Loucy (cell line): ENCODE measurements around the gene CCDC60.

Experiments used
- H2AFZ ChIP-seq: fragments of 200-600 bp; sonication (generic); 2 replicates; pipeline ENCODE4 v1.6.0; 2016; ENCODE audit warnings: antibody characterized with exemption, mild to moderate bottlenecking, low read length, moderate library complexity
- H3F3A ChIP-seq: fragments of 200-600 bp; 2 replicates; pipeline ENCODE4 v1.6.0; 2016; ENCODE audit warnings: antibody characterized with exemption, low read depth, mild to moderate bottlenecking
- H3K27me3 ChIP-seq: fragments of 200-600 bp; sonication (generic); 2 replicates; pipeline ENCODE4 v1.6.1; 2014; ENCODE audit warnings: low read length, mild to moderate bottlenecking; ENCODE audit not compliant: insufficient read depth, poor library complexity, severe bottlenecking
- H3K36me3 ChIP-seq: fragments of 200-600 bp; sonication (generic); 2 replicates; pipeline ENCODE4 v1.6.1; 2016; ENCODE audit warnings: low read length; ENCODE audit not compliant: insufficient read depth
- H3K4me1 ChIP-seq: fragments of 200-600 bp; sonication (generic); 2 replicates; pipeline ENCODE4 v1.5.1; 2014; ENCODE audit warnings: low read length, mild to moderate bottlenecking; ENCODE audit not compliant: insufficient read depth, poor library complexity, severe bottlenecking
- H3K4me2 ChIP-seq: fragments of 200-600 bp; sonication (generic); 2 replicates; pipeline ENCODE4 v1.6.0; 2014; ENCODE audit warnings: antibody characterized with exemption, low read length, low read depth, mild to moderate bottlenecking; ENCODE audit not compliant: poor library complexity, severe bottlenecking
- H3K4me3 ChIP-seq: fragments of 200-600 bp; sonication (generic); 2 replicates; pipeline ENCODE4 v1.5.1; 2014; ENCODE audit warnings: low read length, mild to moderate bottlenecking, mixed read lengths; ENCODE audit not compliant: poor library complexity, severe bottlenecking
- H3K79me2 ChIP-seq: fragments of 200-600 bp; sonication (generic); 2 replicates; pipeline ENCODE4 v1.6.1; 2014; ENCODE audit warnings: low read length; ENCODE audit not compliant: insufficient read depth
- H3K9ac ChIP-seq: fragments of 200-600 bp; sonication (generic); 2 replicates; pipeline ENCODE4 v1.6.0; 2014; ENCODE audit warnings: mild to moderate bottlenecking, low read depth, low read length, moderate library complexity; ENCODE audit not compliant: poor library complexity, severe bottlenecking
- H3K9me2 ChIP-seq: fragments of 200-600 bp; sonication (generic); replicated peaks from 2 replicates; pipeline ENCODE4 v1.6.1; 2016; ENCODE audit warnings: low read depth, low read length, mixed read lengths
- H3K9me3 ChIP-seq: fragments of 200-600 bp; sonication (generic); 2 replicates; pipeline ENCODE4 v1.6.1; 2014; ENCODE audit warnings: mild to moderate bottlenecking, antibody characterized with exemption, low read length, low read depth; ENCODE audit not compliant: insufficient read depth
- H4K20me1 ChIP-seq: fragments of 200-600 bp; sonication (generic); 2 replicates; pipeline ENCODE4 v1.6.0; 2014; ENCODE audit warnings: antibody characterized with exemption, low read length, mild to moderate bottlenecking; ENCODE audit not compliant: insufficient read depth, poor library complexity, severe bottlenecking
- CTCF ChIP-seq: fragments of 200-600 bp; sonication (generic); conservative IDR thresholded peaks from 2 replicates; pipeline ENCODE4 v1.5.1; 2014; ENCODE audit warnings: mild to moderate bottlenecking, antibody characterized with exemption, low read length
- EZH2phosphoT487 ChIP-seq: fragments of 200-600 bp; IDR thresholded peaks from 2 replicates; pipeline ENCODE4 v1.6.1; 2018; ENCODE audit warnings: antibody characterized with exemption, mild to moderate bottlenecking, moderate library complexity, borderline replicate concordance

The CCDC60 gene

DNA sequence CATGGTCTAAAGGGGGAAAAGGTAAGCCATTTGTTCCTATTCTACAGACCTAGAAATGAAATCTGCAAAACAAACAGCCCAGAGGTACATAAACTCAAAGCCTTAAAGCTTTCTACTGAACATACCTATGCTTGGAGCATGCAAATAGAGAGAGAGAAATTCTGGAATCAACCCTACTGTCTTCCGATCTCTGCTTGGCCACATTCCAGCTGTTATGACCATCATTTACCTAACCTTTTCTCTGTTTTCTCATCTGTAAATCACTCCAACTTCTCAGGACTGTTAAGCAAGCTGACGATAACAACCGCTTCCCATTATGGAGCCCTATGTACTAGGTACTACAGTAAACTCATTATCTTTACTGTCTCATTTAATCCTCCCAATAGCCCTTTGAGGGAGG lies 126.3 kb downstream of the CCDC60 start:
- Histone ChIP-seq H3K79me2 (no peaks in the 10 kb centered on the region), H2AFZ (no peak overlapping the region), H4K20me1 (no peaks in the 10 kb centered on the region), H3K36me3 (no peaks in the 10 kb centered on the region), H3F3A (no peaks in the 10 kb centered on the region), H3K9me2 (no peaks in the 10 kb centered on the region), H3K4me2 (no peak overlapping the region), H3K4me1 (no peaks in the 10 kb centered on the region), H3K9me3 (no peaks in the 10 kb centered on the region), H3K4me3 (no peak overlapping the region), H3K27me3 (no peaks in the 10 kb centered on the region), H3K9ac (no peak overlapping the region)
- TF ChIP-seq EZH2phosphoT487 (no peak), CTCF (no peak)

GRCh38 chr12:119461636-119462214 lies 127.2 kb downstream of the CCDC60 start:
- H3K36me3 ChIP-seq = no peaks in the 10 kb centered on the region
- H3K9me2 ChIP-seq = no peaks in the 10 kb centered on the region
- TF ChIP-seq EZH2phosphoT487 = no peak
- no peak for TF ChIP-seq CTCF
- no peaks in the 10 kb centered on the region for H3F3A ChIP-seq
- H3K27me3 ChIP-seq = no peaks in the 10 kb centered on the region
- no peaks in the 10 kb centered on the region for H4K20me1 ChIP-seq
- no peak overlapping the region for H3K4me3 ChIP-seq
- H3K4me1 ChIP-seq = no peaks in the 10 kb centered on the region
- no peak overlapping the region for H2AFZ ChIP-seq
- no peak overlapping the region for H3K4me2 ChIP-seq
- H3K79me2 ChIP-seq = no peaks in the 10 kb centered on the region
- H3K9ac ChIP-seq = no peak overlapping the region
- H3K9me3 ChIP-seq = no peaks in the 10 kb centered on the region

GRCh38 chr12:119463211-119463926 lies 128.8 kb downstream of the CCDC60 start:
- Histone ChIP-seq H3F3A (no peaks in the 10 kb centered on the region), H3K4me1 (no peaks in the 10 kb centered on the region), H3K27me3 (no peaks in the 10 kb centered on the region), H3K9me3 (no peaks in the 10 kb centered on the region), H4K20me1 (no peaks in the 10 kb centered on the region), H2AFZ (no peak overlapping the region), H3K9me2 (no peaks in the 10 kb centered on the region), H3K9ac (no peak overlapping the region), H3K4me3 (no peak overlapping the region), H3K36me3 (no peaks in the 10 kb centered on the region), H3K4me2 (no peak overlapping the region), H3K79me2 (no peaks in the 10 kb centered on the region)
- no peak for TF ChIP-seq EZH2phosphoT487
- no peak for TF ChIP-seq CTCF
